Measurements from ENCODE around the gene DOK1.

DOK1 gene

GRCh38 chr2:74524005-74524404, 30.5 kb upstream of the DOK1 start:
- Histone ChIP-seq H3K79me2 (ENCODE audit: insufficient read depth, low read depth) (peaks cover 18% of the 10 kb centered on the region), H3K36me3 (ENCODE audit: insufficient read depth) (peaks cover 4% of the 10 kb centered on the region; the same call in 1 of the 2 replicates), H3K4me1 (ENCODE audit: low read depth, poor library complexity, severe bottlenecking) (peaks cover 10% of the 10 kb centered on the region), H2AFZ (ENCODE audit: low read depth) (no peak overlapping the region), H3K4me2 (no peak overlapping the region), H3K4me3 (IDR thresholded peaks at IDR 0.05; ENCODE audit: insufficient read depth, low read depth, low read length) (no peak overlapping the region), H4K20me1 (ENCODE audit: insufficient read depth) (no peaks in the 10 kb centered on the region), H3K27ac (no peak overlapping the region), H3K9ac (no peak overlapping the region), H3K27me3 (ENCODE audit: insufficient read depth, low read depth) (peaks cover 15% of the 10 kb centered on the region; the same call in 1 of the 2 replicates)
- TF ChIP-seq, protein P1, sequence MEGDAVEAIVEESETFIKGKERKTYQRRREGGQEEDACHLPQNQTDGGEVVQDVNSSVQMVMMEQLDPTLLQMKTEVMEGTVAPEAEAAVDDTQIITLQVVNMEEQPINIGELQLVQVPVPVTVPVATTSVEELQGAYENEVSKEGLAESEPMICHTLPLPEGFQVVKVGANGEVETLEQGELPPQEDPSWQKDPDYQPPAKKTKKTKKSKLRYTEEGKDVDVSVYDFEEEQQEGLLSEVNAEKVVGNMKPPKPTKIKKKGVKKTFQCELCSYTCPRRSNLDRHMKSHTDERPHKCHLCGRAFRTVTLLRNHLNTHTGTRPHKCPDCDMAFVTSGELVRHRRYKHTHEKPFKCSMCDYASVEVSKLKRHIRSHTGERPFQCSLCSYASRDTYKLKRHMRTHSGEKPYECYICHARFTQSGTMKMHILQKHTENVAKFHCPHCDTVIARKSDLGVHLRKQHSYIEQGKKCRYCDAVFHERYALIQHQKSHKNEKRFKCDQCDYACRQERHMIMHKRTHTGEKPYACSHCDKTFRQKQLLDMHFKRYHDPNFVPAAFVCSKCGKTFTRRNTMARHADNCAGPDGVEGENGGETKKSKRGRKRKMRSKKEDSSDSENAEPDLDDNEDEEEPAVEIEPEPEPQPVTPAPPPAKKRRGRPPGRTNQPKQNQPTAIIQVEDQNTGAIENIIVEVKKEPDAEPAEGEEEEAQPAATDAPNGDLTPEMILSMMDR (conservative IDR thresholded peaks at IDR 0.05; ENCODE audit: low read depth, low read length) = no peak

DNA sequence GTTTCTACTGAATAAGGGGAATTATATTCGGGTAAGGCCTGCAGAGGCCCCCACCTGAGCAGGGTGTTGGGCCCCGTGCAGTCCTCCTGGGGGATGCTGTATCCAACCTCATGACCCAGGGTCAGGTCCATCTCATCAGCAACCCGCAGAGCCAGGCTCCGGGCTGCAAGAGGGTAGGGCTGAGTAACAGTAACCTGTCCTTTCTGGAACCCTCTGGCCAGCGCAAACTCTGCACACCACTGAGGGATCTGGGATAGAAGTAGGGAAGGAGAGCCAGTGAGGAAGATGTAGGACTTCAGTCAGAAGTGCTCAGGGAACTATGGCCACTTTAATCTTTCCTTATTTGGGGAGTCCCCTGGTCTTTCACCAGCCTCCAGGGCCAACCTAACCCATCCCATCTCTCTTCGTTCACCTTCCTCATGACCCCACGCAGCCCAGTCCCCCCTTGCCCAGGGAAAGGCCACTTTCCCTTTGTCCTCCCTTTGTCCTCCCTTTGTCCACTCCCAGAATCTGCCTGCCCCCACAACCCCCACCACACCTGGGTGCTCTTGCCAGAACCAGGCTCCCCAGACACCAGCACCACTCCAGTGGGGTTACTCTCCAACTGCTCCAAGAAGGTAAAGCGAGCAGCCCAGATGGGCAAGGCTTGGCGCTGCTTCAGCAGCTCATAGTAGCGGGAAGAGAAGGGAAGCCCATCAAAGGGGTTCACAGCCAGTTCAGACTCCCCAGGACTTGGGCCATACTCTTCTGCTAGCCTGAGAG, 29.4 kb upstream of the DOK1 start:
- no peak overlapping the region for H3K4me2 ChIP-seq
- peaks cover 4% of the 10 kb centered on the region; the same call in 1 of the 2 replicates for H3K36me3 ChIP-seq (ENCODE audit: insufficient read depth)
- H4K20me1 ChIP-seq (ENCODE audit: insufficient read depth) = no peaks in the 10 kb centered on the region
- TF ChIP-seq, protein P1 (conservative IDR thresholded peaks at IDR 0.05; ENCODE audit: low read depth, low read length) = no peak
- no peak overlapping the region for H3K4me3 ChIP-seq (IDR thresholded peaks at IDR 0.05; ENCODE audit: insufficient read depth, low read depth, low read length)
- peaks cover 22% of the 10 kb centered on the region for H3K79me2 ChIP-seq (ENCODE audit: insufficient read depth, low read depth)
- H3K4me1 ChIP-seq (ENCODE audit: low read depth, poor library complexity, severe bottlenecking) = peaks cover 10% of the 10 kb centered on the region
- H2AFZ ChIP-seq (ENCODE audit: low read depth) = no peak overlapping the region
- no peak overlapping the region for H3K9ac ChIP-seq
- H3K27ac ChIP-seq = no peak overlapping the region
- peaks cover 7% of the 10 kb centered on the region; the same call in 1 of the 2 replicates for H3K27me3 ChIP-seq (ENCODE audit: insufficient read depth, low read depth)

GRCh38 chr2:74525717-74526648, 28.5 kb upstream of the DOK1 start, which contains the start of gene DQX1:
TSS of gene DQX1 (minus strand) at chr2:74526231. CDS start at chr2:74525729, 502 bp downstream.
- Histone ChIP-seq H3K36me3 (ENCODE audit: insufficient read depth) (peaks cover 4% of the 10 kb centered on the region; the same call in 1 of the 2 replicates), H3K27me3 (ENCODE audit: insufficient read depth, low read depth) (peaks cover 3% of the 10 kb centered on the region; the same call in 1 of the 2 replicates), H3K27ac (no peak within 1 kb of the TSS), H3K4me1 (ENCODE audit: low read depth, poor library complexity, severe bottlenecking) (peaks cover 12% of the 10 kb centered on the region), H3K9ac (no peak within 1 kb of the TSS), H4K20me1 (ENCODE audit: insufficient read depth) (no peaks in the 10 kb centered on the region), H3K79me2 (ENCODE audit: insufficient read depth, low read depth) (peaks cover 25% of the 10 kb centered on the region), H2AFZ (ENCODE audit: low read depth) (no peak within 1 kb of the TSS), H3K4me3 (IDR thresholded peaks at IDR 0.05; ENCODE audit: insufficient read depth, low read depth, low read length) (no peak within 1 kb of the TSS), H3K4me2 (no peak within 1 kb of the TSS)
- TF ChIP-seq, protein P1 (conservative IDR thresholded peaks at IDR 0.05; ENCODE audit: low read depth, low read length) = no peak

DNA sequence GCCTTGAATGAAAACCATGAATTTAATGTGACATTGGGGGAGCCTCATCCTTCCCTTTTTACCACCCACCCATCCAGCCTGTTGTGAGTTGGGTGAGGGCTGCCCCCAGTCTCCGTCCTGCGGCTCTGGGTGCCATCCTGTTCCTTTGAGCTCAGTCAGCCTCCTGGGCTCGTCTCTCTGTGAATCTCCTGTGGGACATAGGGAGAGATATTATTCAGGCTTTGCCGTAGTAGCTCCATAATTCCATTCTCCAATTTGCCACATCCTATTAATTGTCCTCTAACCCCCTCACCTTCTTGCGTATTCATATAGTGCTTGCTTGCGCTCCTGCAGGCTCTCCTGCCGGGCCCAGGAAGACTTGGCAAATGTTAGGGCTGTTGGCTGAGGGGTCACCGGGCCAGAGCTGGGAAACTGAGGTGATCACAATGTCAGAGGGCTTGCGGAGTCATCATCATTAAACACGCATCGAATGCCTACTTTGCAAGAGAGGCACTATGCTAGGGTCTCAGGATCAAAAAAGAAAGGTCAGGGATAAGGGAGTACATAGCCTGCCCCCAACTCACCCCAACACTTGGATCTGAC, 27.8 kb upstream of the DOK1 start:
- H3K4me3 ChIP-seq (IDR thresholded peaks at IDR 0.05; ENCODE audit: insufficient read depth, low read depth, low read length) = no peak overlapping the region
- H3K36me3 ChIP-seq (ENCODE audit: insufficient read depth) = peaks cover 4% of the 10 kb centered on the region; the same call in 1 of the 2 replicates
- peaks cover 3% of the 10 kb centered on the region; the same call in 1 of the 2 replicates for H3K27me3 ChIP-seq (ENCODE audit: insufficient read depth, low read depth)
- no peak overlapping the region for H3K27ac ChIP-seq
- H3K4me1 ChIP-seq (ENCODE audit: low read depth, poor library complexity, severe bottlenecking) = peaks cover 19% of the 10 kb centered on the region
- H3K4me2 ChIP-seq = no peak overlapping the region
- H3K9ac ChIP-seq = no peak overlapping the region
- H3K79me2 ChIP-seq (ENCODE audit: insufficient read depth, low read depth) = peaks cover 30% of the 10 kb centered on the region
- no peak overlapping the region for H2AFZ ChIP-seq (ENCODE audit: low read depth)
- TF ChIP-seq, protein P1 (conservative IDR thresholded peaks at IDR 0.05; ENCODE audit: low read depth, low read length) = no peak
- H4K20me1 ChIP-seq (ENCODE audit: insufficient read depth) = no peaks in the 10 kb centered on the region
